GM19438 (cell line): ENCODE results near the gene MRTO4.
"Not testable (repeated sequence)": the region's sequence is repeated elsewhere in the genome, so short reads cannot be mapped to it uniquely, and the experiment has no call there.

Source experiments
- ATAC-seq: cut with Tn5 transposase; IDR thresholded peaks from one replicate; pipeline ENCODE4 v1.9.1; 2021; ENCODE audit warnings: low read depth; ENCODE audit not compliant: unreplicated experiment

The MRTO4 gene

DNA sequence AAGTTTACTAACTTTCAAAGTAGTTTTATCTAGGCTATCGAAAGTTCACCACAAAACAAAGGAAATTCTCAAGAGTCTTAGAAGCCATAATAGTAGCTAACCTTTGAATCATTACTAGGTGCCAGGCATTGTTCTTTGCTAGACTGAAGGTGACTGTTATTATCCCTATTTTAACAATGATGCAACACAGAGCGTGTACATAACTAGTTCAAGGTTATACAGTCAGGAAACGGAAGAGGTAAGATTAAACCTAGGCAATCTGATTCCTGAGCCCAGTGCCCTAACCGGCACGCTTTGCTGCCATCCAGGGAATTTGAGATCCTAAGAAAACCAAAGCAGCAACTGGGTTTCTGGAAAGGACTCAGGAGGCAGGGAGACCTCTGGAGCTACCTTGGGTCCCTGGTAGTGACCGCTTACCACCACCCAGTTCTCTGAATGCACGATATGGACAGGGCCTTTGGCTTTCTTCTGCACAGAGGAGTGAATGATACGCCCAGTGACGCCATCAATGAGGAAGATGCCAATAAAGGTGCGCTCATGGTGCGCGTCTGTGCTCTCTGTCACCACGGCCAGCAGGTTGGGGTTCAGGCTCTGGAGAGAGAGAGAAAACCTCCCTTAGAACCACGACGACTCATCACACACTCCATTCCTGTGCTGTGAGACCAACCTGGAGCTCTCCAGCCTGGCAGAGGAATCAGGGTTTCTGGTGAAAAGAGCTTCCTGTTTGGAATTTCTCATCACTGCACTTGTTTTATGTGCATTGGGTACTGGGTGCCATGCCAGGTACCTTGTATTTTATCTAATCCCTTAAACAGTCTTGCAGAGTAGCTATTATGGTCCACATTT is 28.4 kb upstream of the MRTO4 start:
- no peak for ATAC-seq

GRCh38 chr1:19229229-19229628 is 22.4 kb upstream of the MRTO4 start:
- no peak for ATAC-seq

DNA sequence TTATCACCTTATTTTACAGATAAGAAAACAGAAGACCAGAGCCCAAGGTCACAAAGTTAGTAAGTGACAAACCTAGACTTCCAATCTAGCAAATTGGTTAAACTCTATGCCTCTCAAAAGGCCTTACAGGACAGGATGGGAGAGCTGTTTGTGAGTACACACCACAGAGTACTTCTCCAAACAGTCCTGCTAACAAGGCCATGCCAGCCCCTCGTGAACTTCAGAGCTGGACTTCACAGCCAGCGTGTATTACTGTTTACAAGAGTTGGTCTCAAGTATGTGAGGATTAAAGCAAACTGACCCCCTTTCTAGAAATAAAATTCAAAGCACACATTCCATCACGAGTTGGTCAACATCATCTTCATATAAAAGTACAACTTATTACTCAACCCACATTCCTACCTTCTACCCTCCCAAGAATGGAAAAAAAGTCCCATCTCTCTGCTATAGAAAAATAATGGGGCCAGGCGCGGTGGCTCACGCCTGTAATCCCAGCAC is 21.7 kb upstream of the MRTO4 start:
- no peak for ATAC-seq

DNA sequence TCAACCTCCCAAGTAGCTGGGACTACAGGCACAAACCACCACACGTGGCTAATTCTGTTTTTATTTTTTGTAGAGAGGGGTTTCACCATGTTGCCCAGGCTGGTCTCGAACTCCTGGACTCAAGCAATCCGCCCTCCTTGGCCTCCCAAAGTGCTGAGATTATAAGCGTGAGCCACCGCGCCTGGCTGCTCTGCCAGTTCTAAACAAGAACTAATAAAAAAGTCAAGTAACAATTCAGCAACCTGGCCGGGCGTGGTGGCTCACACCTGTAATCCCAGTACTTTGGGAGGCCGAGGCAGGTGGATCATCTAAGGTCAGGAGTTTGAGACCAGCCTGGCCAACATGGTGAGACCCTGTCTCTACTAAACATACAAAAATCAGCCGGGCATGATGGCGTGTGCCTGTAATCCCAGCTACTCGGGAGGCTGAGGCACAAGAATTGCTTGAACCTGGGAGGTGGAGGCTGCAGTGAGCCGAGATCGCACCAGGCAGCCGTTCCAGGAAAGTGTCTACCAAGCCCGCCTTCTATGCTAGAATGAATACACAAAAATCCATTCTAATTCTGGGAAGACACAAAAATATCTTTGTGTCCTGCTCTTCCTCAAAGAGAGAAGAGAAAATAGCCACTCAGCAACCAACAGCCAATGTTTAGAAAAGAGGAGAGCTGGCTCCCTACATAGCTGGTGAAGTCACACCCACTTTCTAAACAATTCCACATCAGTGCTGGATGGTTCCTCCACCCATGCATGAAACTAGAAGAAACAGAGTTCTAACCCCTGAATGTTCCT is 19.7 kb upstream of the MRTO4 start:
- ATAC-seq, result not testable (repeated sequence)

- no peak for ATAC-seq
These were observed 19.1 kb upstream of the MRTO4 start for GRCh38 chr1:19232524-19232846.

DNA sequence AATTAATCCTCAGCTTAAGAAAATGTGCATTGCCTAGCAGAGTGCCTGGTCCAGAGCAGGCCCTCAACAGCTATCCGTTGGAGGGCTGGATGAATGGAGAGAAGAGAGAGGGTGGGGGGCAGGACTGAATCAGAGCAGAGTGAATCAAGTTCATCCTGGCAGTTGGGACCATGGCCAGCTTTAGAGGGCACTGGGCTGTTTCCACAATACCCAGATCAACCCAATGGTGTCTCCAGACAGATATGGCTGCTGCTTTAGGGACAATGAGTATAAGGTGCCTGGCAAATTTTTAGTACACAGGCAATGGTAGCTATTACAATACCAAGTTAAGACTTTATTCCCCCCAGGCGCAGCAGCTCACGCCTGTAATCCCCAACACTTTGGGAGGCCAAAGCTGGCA is 17.4 kb upstream of the MRTO4 start:
- ATAC-seq, result no peak

DNA sequence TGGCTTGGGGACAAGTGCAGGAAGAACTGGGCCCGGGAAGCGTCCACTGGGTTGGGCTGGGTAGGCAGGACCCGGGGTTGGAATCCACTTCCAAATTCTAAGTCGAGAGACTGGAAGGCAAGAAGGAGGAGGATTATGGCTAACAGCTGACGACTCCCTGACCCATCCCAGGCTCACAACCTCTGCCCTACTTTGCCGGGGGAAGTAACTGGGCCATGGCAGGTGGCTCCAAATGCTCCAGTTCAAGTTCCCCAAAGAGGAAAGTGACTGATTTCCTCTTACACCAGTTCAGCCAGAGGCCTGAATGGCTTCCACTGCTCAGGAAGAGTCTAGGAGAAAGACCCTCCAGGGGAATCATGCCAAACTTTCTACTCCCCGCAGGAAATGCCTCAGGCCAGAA is 11.7 kb upstream of the MRTO4 start:
- no peak for ATAC-seq

- no peak for ATAC-seq
These were observed 10.7 kb upstream of the MRTO4 start for GRCh38 chr1:19240673-19241538.

GRCh38 chr1:19250629-19251304 is 838 bp upstream of the MRTO4 start:
- ATAC-seq, result no peak

DNA sequence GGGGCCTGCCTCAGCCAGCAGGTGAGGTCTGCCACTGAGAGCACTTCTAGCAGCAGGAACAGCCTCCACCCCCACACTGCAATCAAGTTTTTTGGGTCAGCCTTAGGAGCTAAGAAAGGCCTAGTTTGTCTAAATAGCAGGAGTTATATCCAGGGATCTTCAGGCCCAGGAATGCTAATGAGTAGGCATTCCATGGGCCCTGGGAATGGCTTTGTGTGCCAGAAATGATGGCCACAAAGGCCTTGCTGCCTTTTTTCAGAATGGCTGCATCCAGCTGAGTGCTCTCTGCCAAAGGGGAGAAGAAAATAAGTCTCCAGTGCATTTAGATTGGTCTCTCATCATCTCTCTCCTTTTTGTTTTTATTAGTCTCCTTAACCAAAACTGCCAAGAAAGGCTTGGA is 2.8 kb downstream of the MRTO4 start:
- ATAC-seq, result no peak

- ATAC-seq, result no peak
These were observed 3.7 kb downstream of the MRTO4 start for GRCh38 chr1:19255288-19255687.

DNA sequence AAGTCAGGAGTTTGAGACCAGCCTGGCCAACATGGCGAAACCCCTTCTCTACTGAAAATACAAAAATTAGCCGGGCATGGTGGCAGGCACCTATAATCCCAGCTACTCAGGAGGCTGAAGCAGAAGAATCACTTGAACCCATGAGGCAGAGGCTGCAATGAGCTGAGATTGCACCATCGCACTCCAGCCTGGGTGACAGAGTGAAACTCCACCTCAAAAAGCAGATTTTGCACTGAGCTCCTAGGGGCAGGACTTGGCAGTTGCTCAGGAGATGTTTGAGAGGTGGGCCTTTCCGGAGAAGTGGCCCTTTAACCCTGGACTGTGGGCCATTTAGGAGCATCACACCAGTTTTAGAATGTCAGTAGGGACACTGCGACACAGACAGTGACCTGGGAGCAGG is 4.7 kb downstream of the MRTO4 start:
- not testable (repeated sequence) for ATAC-seq

DNA sequence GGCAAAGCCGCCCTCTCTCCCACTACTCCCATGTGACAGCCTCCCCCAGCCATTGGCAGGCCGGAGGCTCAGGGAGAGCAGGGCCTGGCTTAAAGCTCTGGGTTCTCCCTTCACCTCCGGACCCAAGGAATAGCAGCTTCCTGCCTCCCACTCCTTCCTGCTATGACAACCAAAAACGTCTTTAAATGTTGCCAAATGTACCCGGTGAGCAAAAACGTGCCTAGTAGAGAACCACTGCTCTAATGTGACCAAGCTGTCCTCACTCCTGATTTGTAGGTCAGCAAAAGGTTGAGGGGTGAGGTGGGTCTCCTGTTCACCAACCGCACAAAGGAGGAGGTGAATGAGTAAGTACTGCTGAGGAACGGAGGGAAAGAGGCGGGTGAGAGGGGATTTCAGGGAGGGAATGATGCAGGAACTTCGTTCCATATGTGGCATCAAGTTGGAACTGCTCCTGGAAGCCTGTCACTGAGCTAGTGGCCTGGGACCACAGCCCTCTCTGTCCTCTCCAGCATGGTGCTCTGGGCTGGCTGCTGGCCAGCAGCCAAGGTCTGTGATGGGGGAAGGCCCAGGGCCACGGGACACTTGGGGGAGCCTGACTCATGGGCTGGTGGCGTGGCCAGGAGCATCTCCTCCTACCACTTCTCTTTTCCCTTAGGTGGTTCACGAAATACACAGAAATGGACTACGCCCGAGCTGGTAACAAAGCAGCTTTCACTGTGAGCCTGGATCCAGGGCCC is 5.7 kb downstream of the MRTO4 start:
- ATAC-seq, result no peak

GRCh38 chr1:19258353-19258752 is 6.7 kb downstream of the MRTO4 start:
- ATAC-seq, result no peak

DNA sequence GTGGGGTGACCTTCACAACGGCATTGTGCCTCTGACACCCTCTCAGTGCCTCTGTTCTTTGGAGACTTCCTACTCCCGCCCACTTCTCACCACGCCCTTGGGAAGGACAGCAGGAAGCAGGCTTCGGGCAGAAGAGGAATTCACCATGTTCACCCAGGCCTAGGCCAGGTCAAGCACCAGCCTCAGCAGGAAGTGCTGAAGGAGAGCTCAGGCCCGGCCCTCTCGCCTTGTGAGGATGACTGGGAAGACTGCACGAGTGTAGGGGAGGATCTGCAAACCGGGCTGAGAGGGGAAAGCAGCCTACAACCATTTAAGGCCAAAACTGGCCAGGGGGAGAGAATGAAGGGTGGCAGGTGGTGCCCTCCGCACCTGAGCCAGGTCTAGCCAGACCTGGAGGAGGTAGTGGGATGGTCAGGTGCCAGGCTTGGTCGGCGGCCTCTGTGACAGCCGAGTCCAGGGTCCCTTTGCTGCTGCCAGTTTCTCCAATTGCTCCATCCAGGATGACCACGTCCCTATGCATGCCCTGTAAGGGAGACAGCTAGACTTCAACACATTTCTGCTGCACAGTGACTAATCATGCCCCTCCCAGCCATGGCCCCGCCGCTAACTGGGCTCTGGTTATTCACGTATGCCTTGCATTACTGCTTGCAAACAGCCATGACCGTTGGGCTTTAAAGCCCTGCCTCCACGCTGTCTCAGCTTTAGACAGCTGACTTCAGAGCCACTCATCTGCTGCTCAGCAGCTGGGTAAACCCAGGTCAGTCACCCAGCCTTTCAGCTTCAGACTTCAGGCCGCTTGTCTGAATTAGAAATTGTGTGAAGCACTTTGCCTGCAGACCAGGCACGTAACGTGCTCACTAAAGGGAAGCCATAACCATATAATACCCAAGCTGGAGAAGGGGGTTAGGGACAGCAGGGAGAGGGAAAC is 8.9 kb downstream of the MRTO4 start:
- ATAC-seq, result no peak

DNA sequence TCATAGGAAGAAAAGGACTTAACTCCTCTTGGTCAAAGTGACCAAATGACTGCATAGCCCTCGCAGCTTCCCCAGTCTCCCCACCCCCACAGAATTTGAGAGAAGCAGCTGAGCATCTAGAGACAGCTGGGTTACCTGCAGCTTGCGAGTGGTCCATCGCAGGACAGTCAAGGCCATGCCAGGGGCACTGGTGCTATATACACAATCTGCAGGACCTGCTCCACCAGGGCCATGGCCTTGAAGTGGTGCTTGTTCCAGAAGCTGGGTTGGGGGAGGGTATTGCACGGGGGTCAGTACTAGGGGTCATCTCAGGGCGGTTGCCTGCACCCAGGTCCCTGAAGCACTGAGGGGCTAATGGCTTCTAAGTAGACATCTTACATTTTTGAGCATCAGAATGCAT is 10.4 kb downstream of the MRTO4 start:
- ATAC-seq, result no peak

- no peak for ATAC-seq
These were observed 11.1 kb downstream of the MRTO4 start for GRCh38 chr1:19262744-19263143.

- ATAC-seq, result no peak
These were observed 16.8 kb downstream of the MRTO4 start for GRCh38 chr1:19268445-19268844.
